ENCODE data around the gene LEKR1.
"Not testable (repeated sequence)": the region's sequence is repeated elsewhere in the genome, so short reads cannot be mapped to it uniquely, and the experiment has no call there.

DNA sequence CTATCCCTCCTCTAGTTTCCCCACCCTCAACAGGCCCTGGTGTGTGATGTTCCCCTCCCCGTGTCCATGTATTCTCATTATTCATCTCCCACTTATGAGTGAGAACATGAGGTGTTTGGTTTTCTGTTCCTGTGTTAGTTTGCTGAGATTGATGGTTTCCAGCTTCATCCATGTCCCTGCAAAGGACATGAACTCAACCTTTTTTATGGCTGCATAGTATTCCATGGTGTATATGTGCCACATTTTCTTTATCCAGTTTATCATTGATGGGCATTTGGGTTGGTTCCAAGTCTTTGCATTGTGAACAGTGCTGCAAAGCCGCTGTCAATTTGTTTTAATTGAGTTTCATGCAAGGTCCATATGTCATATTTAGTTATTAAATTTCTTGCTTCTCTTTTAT, 88.1 kb downstream of the LEKR1 start:
- not testable (repeated sequence) for TF ChIP-seq POLR2A (IDR thresholded peaks at IDR 0.05; ENCODE audit: low read length); GATA1 (IDR thresholded peaks at IDR 0.05; ENCODE audit: low read depth, low read length)

Measured in erythroblast (primary cell).